SK-N-SH treated with all-trans-retinoic acid at 6 μM for 48 hours (cell line): ENCODE data around the gene KRT16.

Experiments
- ATAC-seq: fragments of 200-7000 bp; cut with Tn5 transposase; 3 replicates; pipeline ENCODE4 v1.9.1; 2020; ENCODE audit warnings: mild to moderate bottlenecking, moderate library complexity
- ARNTL ChIP-seq: fragments of 450-650 bp; formaldehyde crosslinking; IDR thresholded peaks from 2 replicates; pipeline ENCODE4 v1.5.0; 2020; ENCODE audit warnings: low read depth, mild to moderate bottlenecking, moderate library complexity, borderline replicate concordance
- BACH2 ChIP-seq: fragments of 250-450 bp; sonication (Bioruptor Pico); IDR thresholded peaks from 2 replicates; pipeline ENCODE4 v1.9.0; 2021; ENCODE audit warnings: mild to moderate bottlenecking, borderline replicate concordance
- CREB5 ChIP-seq: fragments of 250-450 bp; sonication (Bioruptor Pico); IDR thresholded peaks from 2 replicates; pipeline ENCODE4 v1.5.1; 2020; ENCODE audit warnings: low read depth, mild to moderate bottlenecking, moderate library complexity
- CSDC2 ChIP-seq: fragments of 250-450 bp; sonication (Bioruptor Pico); IDR thresholded peaks from 2 replicates; pipeline ENCODE4 v1.5.0; 2020; ENCODE audit warnings: mild to moderate bottlenecking, moderate library complexity
- CSRNP3 ChIP-seq: fragments of 250-450 bp; sonication (Bioruptor Pico); IDR thresholded peaks from 2 replicates; pipeline ENCODE4 v1.5.1; 2021; ENCODE audit warnings: mild to moderate bottlenecking, moderate library complexity
- ESRRG ChIP-seq: fragments of 250-450 bp; sonication (Bioruptor Pico); IDR thresholded peaks from 2 replicates; pipeline ENCODE4 v1.6.1; 2021; ENCODE audit warnings: mild to moderate bottlenecking
- ISL1 ChIP-seq: fragments of 250-450 bp; sonication (Bioruptor Pico); IDR thresholded peaks from 2 replicates; pipeline ENCODE4 v2.1.2; 2022; ENCODE audit warnings: mild to moderate bottlenecking, moderate library complexity
- OSR1 ChIP-seq: fragments of 250-450 bp; sonication (Bioruptor Pico); IDR thresholded peaks from 2 replicates; pipeline ENCODE4 v1.8.0; 2022; ENCODE audit warnings: moderate library complexity, mild to moderate bottlenecking, inconsistent platforms
- PATZ1 ChIP-seq: fragments of 250-450 bp; sonication (Bioruptor Pico); IDR thresholded peaks from 2 replicates; pipeline ENCODE4 v1.8.0; 2020; ENCODE audit warnings: mild to moderate bottlenecking, moderate library complexity, borderline replicate concordance
- PPARA ChIP-seq: fragments of 250-450 bp; sonication (Bioruptor Pico); IDR thresholded peaks from 2 replicates; pipeline ENCODE4 v1.5.0; 2020; ENCODE audit warnings: mild to moderate bottlenecking, borderline replicate concordance
- RARB ChIP-seq: fragments of 250-450 bp; sonication (Bioruptor Pico); IDR thresholded peaks from 2 replicates; pipeline ENCODE4 v1.8.0; 2021; ENCODE audit warnings: mild to moderate bottlenecking, moderate library complexity
- SNAI2 ChIP-seq: fragments of 250-450 bp; sonication (Bioruptor Pico); IDR thresholded peaks from 2 replicates; pipeline ENCODE4 v1.5.0; 2020; ENCODE audit warnings: mild to moderate bottlenecking, moderate library complexity
- TOX ChIP-seq: fragments of 250-450 bp; sonication (Bioruptor Pico); IDR thresholded peaks from 2 replicates; pipeline ENCODE4 v1.8.0; 2021; ENCODE audit warnings: mild to moderate bottlenecking, moderate library complexity, borderline replicate concordance
- TSHZ2 ChIP-seq: fragments of 250-450 bp; sonication (Bioruptor Pico); IDR thresholded peaks from 2 replicates; pipeline ENCODE4 v1.5.0; 2020; ENCODE audit warnings: mild to moderate bottlenecking, moderate library complexity
- ZC3H10 ChIP-seq: fragments of 250-450 bp; sonication (Bioruptor Pico); IDR thresholded peaks from 2 replicates; pipeline ENCODE4 v1.5.1; 2021; ENCODE audit warnings: mild to moderate bottlenecking, moderate library complexity
- ZFP3 ChIP-seq: fragments of 250-450 bp; sonication (Bioruptor Pico); IDR thresholded peaks from 2 replicates; pipeline ENCODE4 v1.5.0; 2020; ENCODE audit warnings: mild to moderate bottlenecking, moderate library complexity
- ZFP30 ChIP-seq: fragments of 450-650 bp; formaldehyde crosslinking; IDR thresholded peaks from 2 replicates; pipeline ENCODE4 v1.5.0; 2022; ENCODE audit warnings: mild to moderate bottlenecking, moderate library complexity
- ZNF565 ChIP-seq: fragments of 450-650 bp; formaldehyde crosslinking; conservative IDR thresholded peaks from 2 replicates; pipeline ENCODE4 v1.5.0; 2020; ENCODE audit warnings: low read depth, mild to moderate bottlenecking, moderate library complexity
- ZNF8 ChIP-seq: fragments of 450-650 bp; formaldehyde crosslinking; IDR thresholded peaks from 2 replicates; pipeline ENCODE4 v1.5.0; 2020; ENCODE audit warnings: mild to moderate bottlenecking, moderate library complexity
- TF ChIP-seq, protein P1 (sequence below): fragments of 250-450 bp; sonication (Bioruptor Pico); IDR thresholded peaks from 2 replicates; pipeline ENCODE4 v1.8.0; 2021; ENCODE audit warnings: low read depth, mild to moderate bottlenecking, moderate library complexity, borderline replicate concordance

KRT16 gene

DNA sequence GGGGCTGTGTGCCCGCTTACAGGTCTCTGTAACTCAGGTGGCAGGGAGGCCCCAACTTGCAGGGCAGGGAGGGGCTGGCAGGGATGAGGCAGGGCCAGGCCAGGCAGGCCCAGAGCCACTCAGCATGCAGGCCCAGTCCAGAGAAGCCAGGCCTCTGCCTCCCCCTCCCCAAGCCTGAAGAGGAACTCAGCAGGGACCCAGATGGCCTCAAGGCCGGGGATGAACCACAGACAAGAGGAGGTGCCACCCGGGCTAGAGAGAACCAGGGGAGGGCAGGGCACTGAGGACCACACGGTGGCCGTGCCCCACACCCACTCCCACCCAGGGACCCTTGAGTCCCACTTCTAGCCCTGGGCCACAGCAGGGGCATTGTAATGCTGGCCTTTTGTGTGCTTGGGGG, 46.3 kb upstream of the KRT16 start:
- ATAC-seq: no peak
- TF ChIP-seq CSDC2: no peak
- no peak for TF ChIP-seq ESRRG (CRISPR knock-in tag)
- no peak for TF ChIP-seq PATZ1 (CRISPR knock-in tag)
- no peak for TF ChIP-seq ZNF565 (CRISPR knock-in tag)
- no peak for TF ChIP-seq PPARA
- no peak for TF ChIP-seq TSHZ2
- TF ChIP-seq ZFP3 (CRISPR knock-in tag): no peak
- TF ChIP-seq BACH2 (CRISPR knock-in tag): no peak
- no peak for TF ChIP-seq TOX (CRISPR knock-in tag)
- TF ChIP-seq ZFP30 (CRISPR knock-in tag): no peak
- TF ChIP-seq ARNTL: no peak
- TF ChIP-seq, all 23 proteins: peak for 0

DNA sequence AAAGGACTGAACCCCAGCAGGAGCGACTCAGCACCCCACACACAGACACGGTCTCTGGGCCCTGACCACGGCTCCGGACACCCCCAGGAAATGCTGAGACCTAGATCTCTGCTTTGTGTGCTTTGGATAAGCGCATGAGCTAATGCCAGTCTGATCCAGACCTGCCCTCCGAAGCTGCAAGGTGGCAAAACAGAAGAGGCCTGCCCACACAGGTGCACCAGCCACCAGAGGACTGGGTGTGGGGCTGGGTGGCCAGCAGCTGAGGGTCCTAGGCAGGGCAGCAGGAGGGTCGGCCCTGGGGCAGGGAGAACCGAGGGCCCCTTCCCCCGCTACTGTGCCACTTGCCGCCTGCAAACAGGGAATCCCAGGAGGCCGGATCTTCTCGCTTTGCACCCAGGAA, 45.4 kb upstream of the KRT16 start:
- ATAC-seq: no peak

DNA sequence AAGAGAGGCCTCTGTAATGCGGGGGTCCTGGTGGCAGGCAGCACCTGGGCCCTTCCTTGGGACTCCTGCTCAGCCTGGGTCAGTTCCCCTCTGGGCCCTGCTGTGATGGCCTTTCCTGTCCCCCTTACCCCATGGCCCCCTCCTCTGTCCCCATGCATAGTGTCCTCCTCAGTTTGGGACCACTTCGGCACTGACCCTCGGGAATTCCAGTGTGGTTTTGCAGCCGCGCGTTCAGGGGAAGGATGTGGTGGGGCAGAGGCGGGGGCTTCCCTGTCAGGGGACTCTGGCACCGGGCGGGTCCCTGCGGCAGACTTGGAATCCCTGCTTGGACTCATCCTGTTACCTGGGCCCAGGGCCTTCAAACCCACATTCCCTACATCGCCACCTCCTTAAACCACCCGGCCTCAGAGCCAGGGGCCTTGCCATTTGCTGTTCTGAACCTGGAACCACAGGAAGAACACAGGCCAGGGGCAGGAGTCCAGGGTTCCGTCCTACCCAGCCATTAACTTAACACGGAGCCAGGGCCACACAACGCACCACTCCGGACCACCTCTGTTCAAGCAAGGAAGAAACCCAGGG, 44.7 kb upstream of the KRT16 start:
- TF ChIP-seq PPARA: no peak
- TF ChIP-seq BACH2 (CRISPR knock-in tag): no peak
- TF ChIP-seq RARB (CRISPR knock-in tag): no peak
- no peak for TF ChIP-seq ZC3H10
- no peak for TF ChIP-seq ZNF8 (CRISPR knock-in tag)
- TF ChIP-seq, all 23 proteins: peak for 0
- ATAC-seq: no peak

More for the DNA sequence above, 45.4 kb upstream of the KRT16 start:
- TF ChIP-seq CSRNP3 (CRISPR knock-in tag) (no peak), ESRRG (CRISPR knock-in tag) (no peak), OSR1 (CRISPR knock-in tag) (no peak), CREB5 (no peak), ISL1 (CRISPR knock-in tag) (no peak), ZC3H10 (no peak), ZNF565 (CRISPR knock-in tag) (no peak), SNAI2 (CRISPR knock-in tag) (no peak), ZFP3 (CRISPR knock-in tag) (no peak), CSDC2 (no peak), BACH2 (CRISPR knock-in tag) (no peak)
- TF ChIP-seq, protein P1, sequence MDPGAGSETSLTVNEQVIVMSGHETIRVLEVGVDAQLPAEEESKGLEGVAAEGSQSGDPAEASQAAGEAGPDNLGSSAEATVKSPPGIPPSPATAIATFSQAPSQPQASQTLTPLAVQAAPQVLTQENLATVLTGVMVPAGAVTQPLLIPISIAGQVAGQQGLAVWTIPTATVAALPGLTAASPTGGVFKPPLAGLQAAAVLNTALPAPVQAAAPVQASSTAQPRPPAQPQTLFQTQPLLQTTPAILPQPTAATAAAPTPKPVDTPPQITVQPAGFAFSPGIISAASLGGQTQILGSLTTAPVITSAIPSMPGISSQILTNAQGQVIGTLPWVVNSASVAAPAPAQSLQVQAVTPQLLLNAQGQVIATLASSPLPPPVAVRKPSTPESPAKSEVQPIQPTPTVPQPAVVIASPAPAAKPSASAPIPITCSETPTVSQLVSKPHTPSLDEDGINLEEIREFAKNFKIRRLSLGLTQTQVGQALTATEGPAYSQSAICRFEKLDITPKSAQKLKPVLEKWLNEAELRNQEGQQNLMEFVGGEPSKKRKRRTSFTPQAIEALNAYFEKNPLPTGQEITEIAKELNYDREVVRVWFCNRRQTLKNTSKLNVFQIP: no peak
